SJSA1 (cell line): Measurements from ENCODE around the gene ALMS1. TPM values are rescaled to one million over a fixed set of nuclear protein-coding genes. Genes with fewer than 3 reads are reported as not detected.
"Not testable (repeated sequence)": the region's sequence is repeated elsewhere in the genome, so short reads cannot be mapped to it uniquely, and the experiment has no call there.

Experiments
- DNase-seq, 2 experiments: peaks; one replicate each; pipeline ENCODE4 v3.0.0-alpha.2; 2015 to 2020; ENCODE audit warnings: low spot score in 2 of 2, low read depth in 1 of 2
- H3K27ac ChIP-seq: fragments of 250-450 bp; sonication (Bioruptor Pico); 2 replicates; pipeline ENCODE4 v1.5.1; 2020; ENCODE audit warnings: mild to moderate bottlenecking, moderate library complexity
- H3K27me3 ChIP-seq: fragments of 250-450 bp; sonication (Bioruptor Pico); replicated peaks from 2 replicates; pipeline ENCODE4 v1.5.1; 2020; ENCODE audit warnings: mild to moderate bottlenecking, moderate library complexity
- H3K36me3 ChIP-seq: fragments of 250-450 bp; sonication (Bioruptor Pico); 2 replicates; pipeline ENCODE4 v1.5.1; 2020; ENCODE audit warnings: mild to moderate bottlenecking
- H3K4me1 ChIP-seq: fragments of 250-450 bp; sonication (Bioruptor Pico); replicated peaks from 2 replicates; pipeline ENCODE4 v1.6.1; 2021; ENCODE audit warnings: mild to moderate bottlenecking
- H3K4me3 ChIP-seq: fragments of 250-450 bp; sonication (Bioruptor Pico); 2 replicates; pipeline ENCODE4 v1.5.1; 2020; ENCODE audit warnings: mild to moderate bottlenecking
- H3K9me3 ChIP-seq: fragments of 250-450 bp; sonication (Bioruptor Pico); replicated peaks from 2 replicates; pipeline ENCODE4 v1.5.1; 2020; ENCODE audit warnings: mild to moderate bottlenecking
- total RNA-seq: library from RNA; depleted of rRNA; stranded (reverse); fragments of >200 nt; shearing (Covaris generic); gene quantifications from 2 replicates; pipeline ENCODE4 v1.2.3, GENCODE V29; 2014

The ALMS1 gene
- total RNA-seq, 1 experiment from 2014 or later, result 22.3 TPM

- DNase-seq, result no peak
- no peak overlapping the region for H3K27ac ChIP-seq
- H3K4me3 ChIP-seq, result no peak overlapping the region
- H3K27me3 ChIP-seq, result no peaks in the 10 kb centered on the region
- peaks cover 25% of the 10 kb centered on the region for H3K36me3 ChIP-seq
- no peaks in the 10 kb centered on the region for H3K9me3 ChIP-seq
- H3K4me1 ChIP-seq, result no peaks in the 10 kb centered on the region
Observed at GRCh38 chr2:73494031-73494430, 108.4 kb downstream of the ALMS1 start.

- H3K4me1 ChIP-seq, result no peaks in the 10 kb centered on the region
- H3K9me3 ChIP-seq, result no peaks in the 10 kb centered on the region
- H3K36me3 ChIP-seq, result no peaks in the 10 kb centered on the region
- no peak overlapping the region for H3K4me3 ChIP-seq
- no peak overlapping the region for H3K27ac ChIP-seq
- H3K27me3 ChIP-seq, result no peaks in the 10 kb centered on the region
- no peak for DNase-seq
Observed at GRCh38 chr2:73503992-73504570, 118.4 kb downstream of the ALMS1 start.

- not testable (repeated sequence) for H3K4me1 ChIP-seq, H3K9me3 ChIP-seq, DNase-seq, H3K4me3 ChIP-seq, H3K27me3 ChIP-seq, H3K27ac ChIP-seq, H3K36me3 ChIP-seq
Observed at GRCh38 chr2:73504850-73505249, 119.2 kb downstream of the ALMS1 start.

GRCh38 chr2:73510470-73510869 is 124.8 kb downstream of the ALMS1 start:
- not testable (repeated sequence) for H3K36me3 ChIP-seq, H3K4me3 ChIP-seq, H3K4me1 ChIP-seq, H3K27me3 ChIP-seq, H3K27ac ChIP-seq, DNase-seq, H3K9me3 ChIP-seq

- H3K9me3 ChIP-seq, result no peaks in the 10 kb centered on the region
- H3K27me3 ChIP-seq, result no peaks in the 10 kb centered on the region
- no peaks in the 10 kb centered on the region for H3K4me1 ChIP-seq
- H3K4me3 ChIP-seq, result no peak overlapping the region
- peaks cover 4% of the 10 kb centered on the region; the same call in 1 of the 2 replicates for H3K36me3 ChIP-seq
- no peak for DNase-seq
- no peak overlapping the region for H3K27ac ChIP-seq
Observed at GRCh38 chr2:73516033-73516432, 130.4 kb downstream of the ALMS1 start.

GRCh38 chr2:73528688-73529087 is 143.1 kb downstream of the ALMS1 start:
- no peak overlapping the region for H3K4me3 ChIP-seq
- H3K27me3 ChIP-seq, result no peaks in the 10 kb centered on the region
- H3K36me3 ChIP-seq, result peaks cover 6% of the 10 kb centered on the region
- no peak for DNase-seq
- no peak overlapping the region for H3K27ac ChIP-seq
- no peaks in the 10 kb centered on the region for H3K4me1 ChIP-seq
- no peaks in the 10 kb centered on the region for H3K9me3 ChIP-seq

- not testable (repeated sequence) for H3K27me3 ChIP-seq, H3K27ac ChIP-seq, H3K9me3 ChIP-seq, H3K36me3 ChIP-seq, DNase-seq, H3K4me1 ChIP-seq, H3K4me3 ChIP-seq
Observed at GRCh38 chr2:73530773-73531172, 145.1 kb downstream of the ALMS1 start.

GRCh38 chr2:73532381-73532780 is 146.7 kb downstream of the ALMS1 start:
- no peaks in the 10 kb centered on the region for H3K4me1 ChIP-seq
- H3K27ac ChIP-seq, result no peak overlapping the region
- no peak for DNase-seq
- no peaks in the 10 kb centered on the region for H3K9me3 ChIP-seq
- peaks cover 12% of the 10 kb centered on the region for H3K36me3 ChIP-seq
- no peaks in the 10 kb centered on the region for H3K27me3 ChIP-seq
- no peak overlapping the region for H3K4me3 ChIP-seq

- Histone ChIP-seq H3K4me1 (no peaks in the 10 kb centered on the region), H3K27me3 (no peaks in the 10 kb centered on the region), H3K27ac (no peak overlapping the region), H3K4me3 (no peak overlapping the region), H3K36me3 (peaks cover 14% of the 10 kb centered on the region), H3K9me3 (no peaks in the 10 kb centered on the region)
- DNase-seq, result no peak
Observed at GRCh38 chr2:73536133-73536840, 150.7 kb downstream of the ALMS1 start.

GRCh38 chr2:73560875-73561274 is 175.2 kb downstream of the ALMS1 start:
- H3K27ac ChIP-seq, H3K9me3 ChIP-seq, H3K27me3 ChIP-seq, DNase-seq, H3K4me1 ChIP-seq, H3K4me3 ChIP-seq, H3K36me3 ChIP-seq: not testable (repeated sequence)

- H3K27ac ChIP-seq, result no peak overlapping the region
- no peak for DNase-seq
- H3K4me3 ChIP-seq, result no peak overlapping the region
- H3K27me3 ChIP-seq, result no peaks in the 10 kb centered on the region
- no peaks in the 10 kb centered on the region for H3K36me3 ChIP-seq
- H3K4me1 ChIP-seq, result no peaks in the 10 kb centered on the region
- H3K9me3 ChIP-seq, result no peaks in the 10 kb centered on the region
Observed at GRCh38 chr2:73561422-73561821, 175.8 kb downstream of the ALMS1 start.

GRCh38 chr2:73564986-73565385 is 179.3 kb downstream of the ALMS1 start:
- Histone ChIP-seq H3K36me3 (no peaks in the 10 kb centered on the region), H3K4me3 (no peak overlapping the region), H3K27me3 (no peaks in the 10 kb centered on the region), H3K9me3 (no peaks in the 10 kb centered on the region), H3K27ac (no peak overlapping the region), H3K4me1 (no peaks in the 10 kb centered on the region)
- no peak for DNase-seq

GRCh38 chr2:73566288-73566878 is 180.7 kb downstream of the ALMS1 start:
- Histone ChIP-seq H3K36me3 (no peaks in the 10 kb centered on the region), H3K27ac (no peak overlapping the region), H3K9me3 (no peaks in the 10 kb centered on the region), H3K27me3 (no peaks in the 10 kb centered on the region), H3K4me1 (no peaks in the 10 kb centered on the region), H3K4me3 (no peak overlapping the region)
- DNase-seq, result no peak

- no peak for DNase-seq
- no peaks in the 10 kb centered on the region for H3K4me1 ChIP-seq
- H3K4me3 ChIP-seq, result no peak overlapping the region
- no peaks in the 10 kb centered on the region for H3K27me3 ChIP-seq
- H3K9me3 ChIP-seq, result no peaks in the 10 kb centered on the region
- no peak overlapping the region for H3K27ac ChIP-seq
- no peaks in the 10 kb centered on the region; the same call in 1 of the 2 replicates for H3K36me3 ChIP-seq
Observed at GRCh38 chr2:73575261-73575660, 189.6 kb downstream of the ALMS1 start.
